Body of pancreas (tissue), 4 donors: ENCODE results near the gene HEATR5A. TPM values are rescaled to one million over a fixed set of nuclear protein-coding genes. Genes with fewer than 3 reads are reported as not detected.

Experiments
- ATAC-seq: fragments of 150-250 bp; one replicate; pipeline ENCODE4 v1.9.1; 2016
- DNase-seq, 4 donors: peaks; one replicate each; pipeline ENCODE4 v3.0.0-alpha.2; 2019
- H3K27ac ChIP-seq, 4 donors: fragments of 200-600 bp; sonication (generic); 1 replicate in 3 of 4; 2 replicates in 1 of 4; pipeline versions ENCODE4 v1.5.1 to v1.6.1; 2016 to 2019; ENCODE audit warnings: mild to moderate bottlenecking in 1 of 4, mixed read lengths in 1 of 4, moderate library complexity in 1 of 4
- H3K27me3 ChIP-seq, 2 donors: fragments of 200-600 bp; sonication (generic); one replicate each; pipeline ENCODE4 v1.6.0; 2016; ENCODE audit warnings: mild to moderate bottlenecking in 1 of 2
- H3K36me3 ChIP-seq, 2 donors: fragments of 200-600 bp; sonication (generic); replicated peaks in 1 of 2; 2 replicates each; pipeline ENCODE4 v1.5.1; 2016; ENCODE audit warnings: low read depth in 2 of 2; ENCODE audit not compliant: insufficient read depth in 1 of 2
- H3K4me1 ChIP-seq: fragments of 200-600 bp; sonication (generic); one replicate; pipeline ENCODE4 v1.6.0; 2016
- H3K4me3 ChIP-seq, 2 donors: fragments of 200-600 bp; sonication (generic); 1 replicate in 1 of 2; 2 replicates in 1 of 2; pipeline ENCODE4 v1.5.1; 2016 to 2019
- H3K9me3 ChIP-seq, 3 donors: fragments of 200-600 bp; sonication (generic); 1 replicate in 2 of 3; 2 replicates in 1 of 3; pipeline ENCODE4 v1.5.1; 2016
- POLR2A ChIP-seq, 3 donors: fragments of 450-650 bp; IDR thresholded peaks; one replicate each; pipeline ENCODE4 v1.6.1; 2016; ENCODE audit warnings: antibody characterized with exemption in 3 of 3, mild to moderate bottlenecking in 2 of 3
- WGBS, 2 donors: methylation state at CpG; one replicate each; pipeline ENCODE4 v1.1.5; 2017; 5-methylcytosine and 5-hydroxymethylcytosine counted together
- intact Hi-C: fragments of 100-400 bp; cut with DNase I; formaldehyde crosslinking; loops from one replicate; pipeline ENCODE4 v1.15.1; 2023
- total RNA-seq, 2 donors: library from RNA; depleted of rRNA; stranded (reverse); fragments of >200 nt; gene quantifications; one replicate each; pipeline ENCODE4 v1.1.0, GENCODE V29; 2016
- TF ChIP-seq, protein P1 (sequence below), 7 experiments: fragments of 450-650 bp in 4 of 7; fragments of 200-600 bp in 3 of 7; sonication (generic) in 3 of 7; IDR thresholded peaks; one replicate each; pipeline ENCODE4 v1.5.1; 2016 to 2019; ENCODE audit warnings: antibody characterized with exemption in 7 of 7

HEATR5A gene
- total RNA-seq, 2 donors from 2014 or later = 14.5 to 24.1 TPM

DNA sequence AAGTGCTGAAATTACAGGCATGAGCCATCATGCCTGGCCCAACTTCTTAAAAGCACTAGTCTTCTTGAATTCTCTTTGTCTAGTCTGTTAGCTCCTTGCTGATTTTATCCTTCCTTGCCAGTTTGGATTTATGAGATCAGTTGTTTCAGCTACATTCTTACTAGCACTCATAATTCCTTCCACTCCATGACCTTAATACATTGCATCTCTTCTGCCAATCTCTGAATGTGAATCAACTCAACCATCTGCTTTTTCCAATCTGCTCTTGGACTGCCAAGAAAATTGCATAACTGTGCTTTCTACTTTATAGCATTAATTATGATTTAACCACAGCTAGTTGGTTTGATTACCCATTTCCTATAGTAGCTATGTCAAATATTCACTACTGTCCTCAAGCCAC lies 14.9 kb upstream of the HEATR5A start:
- DNase-seq = no peak
- ATAC-seq = no peak
- Histone ChIP-seq H3K9me3 (no peaks in the 10 kb centered on the region), H3K27ac (no peak overlapping the region), H3K4me3 (no peak overlapping the region), H3K36me3 (no peaks in the 10 kb centered on the region), H3K27me3 (no peaks in the 10 kb centered on the region), H3K4me1 (no peaks in the 10 kb centered on the region)
- TF ChIP-seq, protein P1, sequence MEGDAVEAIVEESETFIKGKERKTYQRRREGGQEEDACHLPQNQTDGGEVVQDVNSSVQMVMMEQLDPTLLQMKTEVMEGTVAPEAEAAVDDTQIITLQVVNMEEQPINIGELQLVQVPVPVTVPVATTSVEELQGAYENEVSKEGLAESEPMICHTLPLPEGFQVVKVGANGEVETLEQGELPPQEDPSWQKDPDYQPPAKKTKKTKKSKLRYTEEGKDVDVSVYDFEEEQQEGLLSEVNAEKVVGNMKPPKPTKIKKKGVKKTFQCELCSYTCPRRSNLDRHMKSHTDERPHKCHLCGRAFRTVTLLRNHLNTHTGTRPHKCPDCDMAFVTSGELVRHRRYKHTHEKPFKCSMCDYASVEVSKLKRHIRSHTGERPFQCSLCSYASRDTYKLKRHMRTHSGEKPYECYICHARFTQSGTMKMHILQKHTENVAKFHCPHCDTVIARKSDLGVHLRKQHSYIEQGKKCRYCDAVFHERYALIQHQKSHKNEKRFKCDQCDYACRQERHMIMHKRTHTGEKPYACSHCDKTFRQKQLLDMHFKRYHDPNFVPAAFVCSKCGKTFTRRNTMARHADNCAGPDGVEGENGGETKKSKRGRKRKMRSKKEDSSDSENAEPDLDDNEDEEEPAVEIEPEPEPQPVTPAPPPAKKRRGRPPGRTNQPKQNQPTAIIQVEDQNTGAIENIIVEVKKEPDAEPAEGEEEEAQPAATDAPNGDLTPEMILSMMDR (IDR thresholded peaks at IDR 0.05) = no peak
- no peak for TF ChIP-seq POLR2A (IDR thresholded peaks at IDR 0.05)
- intact Hi-C loops = no loop called here

DNA sequence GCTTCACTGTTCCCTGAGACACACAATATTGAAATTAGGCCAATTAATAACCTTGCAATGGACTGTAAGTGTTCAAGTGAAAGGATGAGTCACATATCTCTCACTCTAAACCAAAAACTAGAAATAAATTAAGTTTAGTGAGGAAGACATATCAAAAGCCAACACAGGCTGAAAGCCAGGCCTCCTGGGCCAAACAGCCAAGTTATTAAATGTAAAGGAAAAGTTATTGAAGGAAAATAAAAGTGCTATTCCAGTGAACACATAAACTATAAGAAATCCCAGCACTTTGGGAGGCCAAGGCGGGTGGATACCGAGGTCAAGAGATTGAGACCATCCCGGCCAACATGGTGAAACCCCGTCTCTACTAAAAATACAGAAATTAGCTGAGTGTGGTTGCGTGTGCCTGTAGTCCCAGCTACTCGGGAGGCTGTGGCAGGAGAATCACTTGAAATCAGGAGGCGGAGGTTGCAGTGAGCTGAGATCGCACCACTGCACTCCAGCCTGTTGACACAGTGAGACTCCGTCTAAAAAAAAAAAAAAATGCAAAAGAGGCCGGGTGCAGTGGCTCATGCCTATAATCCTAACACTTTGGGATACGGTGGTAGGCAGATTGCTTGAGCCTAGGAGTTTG lies 10.4 kb upstream of the HEATR5A start:
- ATAC-seq = no peak
- DNase-seq = no peak
- Histone ChIP-seq H3K36me3 (no peaks in the 10 kb centered on the region), H3K27me3 (no peaks in the 10 kb centered on the region), H3K9me3 (no peaks in the 10 kb centered on the region), H3K4me3 (no peak overlapping the region), H3K4me1 (no peaks in the 10 kb centered on the region), H3K27ac (no peak overlapping the region)
- intact Hi-C loops = no loop called here
- WGBS, 2 donors = 94 to 95% methylated on average over 11 of the region's 11 CpGs
- TF ChIP-seq, protein P1 (IDR thresholded peaks at IDR 0.05) = no peak
- TF ChIP-seq POLR2A (IDR thresholded peaks at IDR 0.05) = no peak

DNA sequence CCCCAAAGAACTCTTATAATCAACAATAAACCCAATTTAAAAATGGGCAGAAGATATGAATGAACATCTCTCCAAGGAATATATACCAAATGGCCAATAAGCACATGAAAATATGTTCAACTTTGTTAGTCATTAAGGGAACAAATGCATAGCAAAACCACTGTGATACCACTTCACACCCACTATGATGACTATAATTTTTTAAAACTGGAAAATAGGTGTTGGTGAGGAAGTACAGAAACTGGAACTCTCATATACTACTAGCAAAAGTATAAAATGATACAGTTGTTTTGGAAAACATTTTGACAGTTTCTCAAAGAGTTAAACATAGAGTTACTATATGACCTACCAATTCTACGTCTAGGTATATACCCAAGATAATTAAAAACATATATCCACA lies 9.4 kb upstream of the HEATR5A start:
- H3K27ac ChIP-seq = no peak overlapping the region
- no peak for ATAC-seq
- H3K9me3 ChIP-seq = no peaks in the 10 kb centered on the region
- DNase-seq = no peak
- no peaks in the 10 kb centered on the region for H3K27me3 ChIP-seq
- intact Hi-C loops = no loop called here
- no peaks in the 10 kb centered on the region for H3K4me1 ChIP-seq
- no peak for TF ChIP-seq POLR2A (IDR thresholded peaks at IDR 0.05)
- TF ChIP-seq, protein P1 (IDR thresholded peaks at IDR 0.05) = no peak
- no peaks in the 10 kb centered on the region for H3K36me3 ChIP-seq
- 85 to 89% methylated on average over 1 of the region's 1 CpG for WGBS, 2 donors
- no peak overlapping the region for H3K4me3 ChIP-seq

DNA sequence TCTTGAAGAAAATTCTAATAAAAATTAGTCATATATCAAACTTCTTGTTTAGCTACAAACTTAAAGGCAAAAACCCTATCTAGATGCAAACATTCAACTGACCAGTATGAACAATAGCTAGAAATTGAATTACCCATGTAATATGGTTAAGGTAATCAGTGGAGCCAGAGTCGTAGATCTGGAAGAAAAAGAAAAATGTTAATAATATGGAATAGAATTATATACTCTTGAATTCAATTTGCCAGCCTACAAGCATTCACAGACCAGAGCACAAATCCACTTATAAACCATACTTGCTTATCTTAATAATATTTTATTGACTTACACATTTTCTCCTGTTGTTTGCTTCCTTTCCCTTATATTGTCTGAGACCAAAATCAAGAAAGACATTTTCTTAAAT lies 7.7 kb upstream of the HEATR5A start:
- Histone ChIP-seq H3K4me3 (no peak overlapping the region), H3K27me3 (no peaks in the 10 kb centered on the region), H3K36me3 (no peaks in the 10 kb centered on the region), H3K27ac (no peak overlapping the region), H3K9me3 (no peaks in the 10 kb centered on the region), H3K4me1 (no peaks in the 10 kb centered on the region)
- TF ChIP-seq POLR2A (IDR thresholded peaks at IDR 0.05) = no peak
- TF ChIP-seq, protein P1 (IDR thresholded peaks at IDR 0.05) = no peak
- DNase-seq = no peak
- WGBS, 2 donors = 94% methylated on average over 1 of the region's 1 CpG
- ATAC-seq = no peak
- intact Hi-C loops = no loop called here

DNA sequence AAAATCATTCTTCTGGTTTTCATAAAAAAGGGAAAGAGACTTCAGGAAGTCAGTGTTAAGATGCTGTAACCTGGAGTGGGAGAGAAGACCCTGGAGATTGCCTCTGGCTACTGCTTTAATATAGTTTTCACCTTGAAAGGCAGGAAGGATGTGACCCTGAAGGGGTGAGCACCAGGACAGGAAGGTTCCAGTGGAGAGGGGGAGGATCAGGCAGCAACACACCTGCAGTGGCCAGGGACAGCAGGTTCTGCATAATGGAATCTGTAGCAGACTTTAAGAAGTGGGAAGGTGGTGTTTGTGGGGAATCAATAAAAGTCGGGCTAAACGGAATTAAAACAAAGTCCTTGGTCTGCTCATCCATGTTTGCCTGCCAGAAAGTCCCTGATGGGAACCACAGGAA lies 6.3 kb upstream of the HEATR5A start:
- ATAC-seq (no peak), DNase-seq (no peak)
- H3K27ac ChIP-seq = no peak overlapping the region
- H3K4me3 ChIP-seq = no peak overlapping the region
- intact Hi-C loops = no loop called here
- TF ChIP-seq, protein P1 (IDR thresholded peaks at IDR 0.05) = no peak
- TF ChIP-seq POLR2A (IDR thresholded peaks at IDR 0.05) = no peak
- H3K36me3 ChIP-seq = no peaks in the 10 kb centered on the region
- H3K9me3 ChIP-seq = no peaks in the 10 kb centered on the region
- peaks cover 1% of the 10 kb centered on the region for H3K4me1 ChIP-seq
- H3K27me3 ChIP-seq = no peaks in the 10 kb centered on the region
- 28 to 29% methylated on average over 2 of the region's 2 CpGs for WGBS, 2 donors
